SH-SY5Y (cell line): Measurements from ENCODE around the gene GOLGA6A.

Source experiments
- GATA2 ChIP-seq: IDR thresholded peaks from 2 replicates; pipeline ENCODE4 v1.6.1; 2011; ENCODE audit warnings: mild to moderate bottlenecking, low read depth, low read length
- GATA3 ChIP-seq: IDR thresholded peaks from 2 replicates; pipeline ENCODE4 v1.6.1; 2011; ENCODE audit warnings: low read depth, mild to moderate bottlenecking, low read length, moderate library complexity

Gene GOLGA6A

GRCh38 chr15:74046275-74046674, 36.1 kb downstream of the GOLGA6A start:
- TF ChIP-seq GATA2 (no peak), GATA3 (no peak)

GRCh38 chr15:74045636-74046274, 36.6 kb downstream of the GOLGA6A start:
- TF ChIP-seq GATA2 (no peak), GATA3 (no peak)

- TF ChIP-seq GATA3 (no peak), GATA2 (no peak)
Observed at GRCh38 chr15:74045184-74045583, 37.2 kb downstream of the GOLGA6A start.

DNA sequence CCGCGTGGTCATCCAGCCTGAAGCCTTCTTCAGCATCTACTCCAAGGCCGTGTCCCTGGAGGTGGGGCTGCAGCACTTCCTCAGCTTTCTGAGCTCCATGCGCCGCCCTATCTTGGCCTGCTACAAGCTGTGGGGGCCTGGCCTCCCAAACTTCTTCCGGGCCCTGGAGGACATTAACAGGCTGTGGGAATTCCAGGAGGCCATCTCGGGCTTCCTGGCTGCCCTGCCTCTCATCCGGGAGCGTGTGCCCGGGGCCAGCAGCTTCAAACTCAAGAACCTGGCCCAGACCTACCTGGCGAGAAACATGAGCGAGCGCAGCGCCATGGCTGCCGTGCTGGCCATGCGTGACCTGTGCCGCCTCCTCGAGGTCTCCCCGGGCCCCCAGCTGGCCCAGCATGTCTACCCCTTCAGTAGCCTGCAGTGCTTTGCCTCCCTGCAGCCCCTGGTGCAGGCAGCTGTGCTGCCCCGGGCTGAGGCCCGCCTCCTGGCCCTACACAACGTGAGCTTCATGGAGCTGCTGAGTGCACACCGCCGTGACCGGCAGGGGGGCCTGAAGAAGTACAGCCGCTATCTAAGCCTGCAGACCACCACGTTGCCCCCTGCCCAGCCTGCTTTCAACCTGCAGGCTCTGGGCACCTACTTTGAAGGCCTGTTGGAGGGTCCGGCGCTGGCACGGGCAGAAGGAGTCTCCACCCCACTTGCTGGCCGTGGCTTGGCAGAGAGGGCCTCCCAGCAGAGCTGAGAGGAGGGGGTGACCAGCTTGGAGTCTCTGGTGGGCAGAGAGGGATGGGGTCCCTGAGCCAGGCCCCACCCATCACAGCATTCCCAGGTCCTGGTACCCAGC, 37.9 kb downstream of the GOLGA6A start:
- TF ChIP-seq GATA3 = no peak
- TF ChIP-seq GATA2 = no peak

DNA sequence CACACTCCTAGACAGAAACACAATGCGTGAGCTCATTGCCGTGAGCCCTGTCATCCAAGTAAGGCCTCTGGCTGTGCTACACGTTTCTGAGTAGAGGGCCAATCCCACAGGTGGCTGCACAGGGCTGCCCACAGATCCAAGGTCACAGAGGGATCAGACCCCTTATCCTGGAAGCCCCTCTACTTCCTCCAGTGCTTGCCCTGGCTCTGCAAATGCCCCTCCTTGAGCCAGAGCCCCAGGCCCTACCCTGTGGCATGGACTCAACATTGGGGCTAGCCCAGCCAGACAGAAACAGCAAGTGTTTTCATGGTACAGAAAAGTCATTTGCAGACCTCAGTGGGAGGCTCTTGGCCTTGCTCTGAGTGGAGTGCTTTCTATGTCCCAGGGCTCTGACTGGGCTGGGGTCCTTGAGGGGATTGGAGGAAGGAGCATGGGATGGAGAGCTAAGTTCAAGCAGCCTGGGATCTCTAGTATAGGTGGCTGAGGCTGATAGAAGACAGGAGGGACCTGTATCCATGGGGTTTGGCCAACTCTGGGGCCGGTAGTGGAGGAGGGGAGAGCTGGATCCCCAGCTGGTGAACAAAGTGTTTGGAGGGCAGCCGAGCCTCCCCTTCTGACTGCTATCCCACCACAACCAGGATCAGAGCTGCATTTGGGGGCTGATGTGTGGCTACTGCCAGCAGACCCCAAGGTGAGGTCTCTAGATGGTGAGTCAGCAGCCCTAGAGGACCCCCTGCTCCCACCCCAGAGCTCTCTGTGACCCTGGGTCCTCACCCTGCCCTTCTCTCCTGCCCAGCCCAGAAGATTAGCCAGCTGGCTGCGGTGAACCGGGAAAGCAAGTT, 38.7 kb downstream of the GOLGA6A start:
- TF ChIP-seq GATA3 = no peak
- TF ChIP-seq GATA2 = no peak

- TF ChIP-seq GATA3 (no peak), GATA2 (no peak)
Observed at GRCh38 chr15:74042603-74043424, 39.5 kb downstream of the GOLGA6A start.

DNA sequence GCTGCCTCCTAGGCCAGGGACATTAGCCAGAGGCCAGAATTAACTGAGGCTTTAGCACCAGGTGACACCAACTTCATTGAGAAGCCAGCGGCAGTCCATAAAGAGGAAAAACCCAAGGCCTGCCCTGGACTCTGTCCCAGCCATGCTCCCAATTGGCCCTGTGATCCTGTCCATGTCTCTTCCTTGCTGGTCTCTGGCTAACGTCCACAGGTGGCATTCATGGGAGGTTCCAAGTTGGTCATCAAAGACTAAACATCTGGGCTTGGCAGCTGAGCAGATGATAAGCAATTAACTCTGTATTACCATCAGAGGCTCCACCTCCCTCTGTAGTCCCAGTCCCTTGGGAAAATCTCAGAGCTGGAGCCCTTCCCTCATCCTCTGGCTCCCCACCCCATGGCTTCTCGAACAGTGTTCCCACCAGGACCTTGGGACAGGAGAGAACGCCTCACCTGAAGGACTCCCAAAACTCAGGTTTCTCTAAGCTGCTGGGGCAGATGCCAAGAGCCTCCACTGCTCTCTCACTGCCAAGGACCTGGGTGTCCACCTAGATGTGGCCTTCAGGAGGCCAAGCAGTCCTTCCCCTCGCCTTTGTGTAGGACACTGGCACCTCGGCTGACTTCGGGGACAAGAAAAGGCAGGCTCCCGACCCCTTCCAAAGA, 40.4 kb downstream of the GOLGA6A start:
- TF ChIP-seq GATA3 (no peak), GATA2 (no peak)

DNA sequence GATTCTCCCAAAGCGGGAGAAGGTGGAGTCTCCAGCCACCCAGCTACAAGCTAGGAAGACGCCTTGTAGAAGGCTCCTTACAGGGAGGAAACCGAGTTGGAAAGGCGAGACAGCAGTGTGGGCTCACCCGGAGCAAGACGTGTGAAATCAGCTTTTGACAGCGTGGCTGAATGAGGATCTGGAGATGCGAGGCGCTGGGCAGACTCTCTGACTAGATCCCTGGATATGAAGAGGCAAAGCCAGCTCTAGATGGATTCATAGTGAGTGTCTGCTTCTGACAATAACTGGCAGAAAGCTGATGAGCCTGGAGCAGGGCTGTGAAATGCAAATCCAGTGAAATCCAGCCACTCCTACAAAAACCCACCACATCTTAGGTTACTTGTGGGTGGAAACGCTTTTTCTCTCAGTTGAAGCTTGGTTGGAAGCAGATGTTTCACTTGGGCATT, 41.0 kb downstream of the GOLGA6A start:
- no peak for TF ChIP-seq GATA2
- TF ChIP-seq GATA3 = no peak

GRCh38 chr15:74040109-74040850, 42.1 kb downstream of the GOLGA6A start:
- TF ChIP-seq GATA2 = no peak
- no peak for TF ChIP-seq GATA3

DNA sequence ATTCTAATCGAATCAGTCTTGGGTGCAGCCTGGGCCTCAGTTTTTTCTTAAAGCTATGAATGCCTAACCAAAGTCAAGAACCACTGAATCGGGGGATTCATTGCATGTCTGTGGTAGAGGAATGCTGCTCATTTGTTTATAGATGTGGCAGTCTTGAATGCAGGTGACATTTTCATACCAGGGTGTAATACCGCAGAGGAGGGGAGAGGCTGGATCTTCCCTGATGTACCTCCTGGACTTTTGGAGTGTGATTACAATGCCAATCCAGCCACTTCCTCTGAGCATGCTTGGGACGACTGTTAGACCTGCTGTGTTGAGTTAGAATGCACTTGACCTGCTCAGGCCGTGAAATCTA, 42.7 kb downstream of the GOLGA6A start:
- no peak for TF ChIP-seq GATA2
- TF ChIP-seq GATA3 = no peak

DNA sequence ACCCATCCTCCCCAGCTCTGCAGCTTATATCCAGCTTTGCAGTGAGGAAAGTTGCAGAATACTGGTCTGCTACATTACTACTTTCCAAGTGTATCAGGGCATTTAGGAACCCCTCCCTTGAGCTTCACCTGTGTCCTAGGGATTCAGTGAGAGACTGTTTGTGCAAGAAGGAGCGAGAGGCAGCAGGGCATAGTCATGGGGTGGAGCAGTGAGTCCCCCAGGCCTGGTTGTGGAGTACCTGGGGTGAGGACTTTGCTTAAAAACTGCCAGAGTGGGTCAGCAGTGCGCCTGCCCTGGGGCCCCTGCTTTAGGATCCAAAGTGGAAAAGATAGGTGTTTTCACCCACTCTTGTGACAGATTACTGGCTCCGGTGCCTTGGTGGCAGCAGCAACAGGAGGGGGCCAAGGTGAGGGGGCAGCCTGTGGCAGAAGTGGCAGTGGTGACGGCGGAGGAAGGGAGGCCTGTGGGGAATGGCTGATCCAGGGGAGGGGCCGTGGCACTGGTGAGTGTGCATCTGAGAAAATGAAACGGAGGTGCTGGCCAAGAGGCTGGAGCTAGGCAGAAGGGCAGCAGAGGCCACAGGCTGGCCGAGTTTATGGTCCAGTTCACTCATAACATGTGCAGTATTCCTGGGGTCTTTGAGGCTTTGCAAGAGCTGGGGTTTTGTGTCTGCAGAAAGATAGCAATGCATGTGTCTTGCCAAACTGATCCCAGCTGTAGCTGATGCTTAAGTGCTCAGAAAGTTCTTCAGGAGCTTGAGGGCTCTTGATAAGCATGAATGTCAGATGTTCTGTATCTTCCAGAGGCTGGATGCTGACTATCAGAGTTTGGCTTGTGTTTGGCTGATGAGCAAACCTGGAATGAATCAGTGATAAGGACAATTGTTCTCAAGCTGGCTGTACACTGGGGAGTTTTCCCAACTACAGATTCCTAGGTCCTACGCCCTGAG, 43.4 kb downstream of the GOLGA6A start:
- TF ChIP-seq GATA3 = no peak
- TF ChIP-seq GATA2 = no peak
